GM06990 (cell line): Measurements from ENCODE around the gene KLHDC9.
A peak's percentile ranks its signal among the peaks of the same experiment; 100 is the strongest.

ENCODE experiments used
- DNase-seq: peaks from one replicate; pipeline ENCODE4 v3.0.0-alpha.2; 2011; ENCODE audit not compliant: insufficient read length; ENCODE audit errors: extremely low read depth
- H3K27me3 ChIP-seq: replicated peaks from 2 replicates; pipeline ENCODE4 v1.6.0; 2011; ENCODE audit warnings: low read length; ENCODE audit not compliant: control insufficient read depth, insufficient read depth
- H3K36me3 ChIP-seq: 2 replicates; pipeline ENCODE4 v1.5.1; 2011; ENCODE audit warnings: low read length; ENCODE audit not compliant: control insufficient read depth, insufficient read depth
- H3K4me3 ChIP-seq: replicated peaks from 2 replicates; pipeline ENCODE4 v1.5.1; 2011; ENCODE audit warnings: low read depth, mild to moderate bottlenecking, control low read depth, low read length
- TF ChIP-seq, protein P1 (sequence below): IDR thresholded peaks from 2 replicates; pipeline ENCODE4 v1.5.1; 2011; ENCODE audit warnings: low read length, control low read depth, mild to moderate bottlenecking, inconsistent platforms; ENCODE audit not compliant: insufficient read depth, poor library complexity, severe bottlenecking

Gene KLHDC9

GRCh38 chr1:161122967-161123366 is 24.8 kb downstream of the KLHDC9 start:
- Histone ChIP-seq H3K4me3 (no peak overlapping the region), H3K27me3 (no peaks in the 10 kb centered on the region), H3K36me3 (peaks cover 30% of the 10 kb centered on the region)
- TF ChIP-seq, protein P1, sequence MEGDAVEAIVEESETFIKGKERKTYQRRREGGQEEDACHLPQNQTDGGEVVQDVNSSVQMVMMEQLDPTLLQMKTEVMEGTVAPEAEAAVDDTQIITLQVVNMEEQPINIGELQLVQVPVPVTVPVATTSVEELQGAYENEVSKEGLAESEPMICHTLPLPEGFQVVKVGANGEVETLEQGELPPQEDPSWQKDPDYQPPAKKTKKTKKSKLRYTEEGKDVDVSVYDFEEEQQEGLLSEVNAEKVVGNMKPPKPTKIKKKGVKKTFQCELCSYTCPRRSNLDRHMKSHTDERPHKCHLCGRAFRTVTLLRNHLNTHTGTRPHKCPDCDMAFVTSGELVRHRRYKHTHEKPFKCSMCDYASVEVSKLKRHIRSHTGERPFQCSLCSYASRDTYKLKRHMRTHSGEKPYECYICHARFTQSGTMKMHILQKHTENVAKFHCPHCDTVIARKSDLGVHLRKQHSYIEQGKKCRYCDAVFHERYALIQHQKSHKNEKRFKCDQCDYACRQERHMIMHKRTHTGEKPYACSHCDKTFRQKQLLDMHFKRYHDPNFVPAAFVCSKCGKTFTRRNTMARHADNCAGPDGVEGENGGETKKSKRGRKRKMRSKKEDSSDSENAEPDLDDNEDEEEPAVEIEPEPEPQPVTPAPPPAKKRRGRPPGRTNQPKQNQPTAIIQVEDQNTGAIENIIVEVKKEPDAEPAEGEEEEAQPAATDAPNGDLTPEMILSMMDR: no peak
- no peak for DNase-seq

DNA sequence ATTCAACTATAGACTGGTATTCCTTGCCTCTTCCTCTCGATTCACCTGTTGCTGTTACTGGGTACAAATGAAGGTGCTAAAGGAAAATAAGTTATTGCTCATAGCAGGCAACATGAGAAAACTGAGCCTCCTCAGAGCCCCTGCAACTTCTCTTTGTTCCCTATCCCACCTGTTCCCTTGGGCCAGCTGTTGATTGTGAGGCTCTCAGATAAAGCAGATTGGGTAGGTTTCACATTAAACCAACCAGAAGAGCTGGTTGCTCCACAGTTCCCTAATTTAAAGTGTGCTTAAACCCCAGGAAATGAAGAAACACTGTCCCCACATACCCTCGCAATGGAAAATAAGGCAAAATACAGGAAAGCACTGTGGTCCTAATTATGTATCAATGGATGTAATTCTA is 29.5 kb downstream of the KLHDC9 start:
- TF ChIP-seq, protein P1: no peak
- Histone ChIP-seq H3K36me3 (peaks cover 16% of the 10 kb centered on the region), H3K27me3 (no peaks in the 10 kb centered on the region), H3K4me3 (no peak overlapping the region)
- DNase-seq: no peak

DNA sequence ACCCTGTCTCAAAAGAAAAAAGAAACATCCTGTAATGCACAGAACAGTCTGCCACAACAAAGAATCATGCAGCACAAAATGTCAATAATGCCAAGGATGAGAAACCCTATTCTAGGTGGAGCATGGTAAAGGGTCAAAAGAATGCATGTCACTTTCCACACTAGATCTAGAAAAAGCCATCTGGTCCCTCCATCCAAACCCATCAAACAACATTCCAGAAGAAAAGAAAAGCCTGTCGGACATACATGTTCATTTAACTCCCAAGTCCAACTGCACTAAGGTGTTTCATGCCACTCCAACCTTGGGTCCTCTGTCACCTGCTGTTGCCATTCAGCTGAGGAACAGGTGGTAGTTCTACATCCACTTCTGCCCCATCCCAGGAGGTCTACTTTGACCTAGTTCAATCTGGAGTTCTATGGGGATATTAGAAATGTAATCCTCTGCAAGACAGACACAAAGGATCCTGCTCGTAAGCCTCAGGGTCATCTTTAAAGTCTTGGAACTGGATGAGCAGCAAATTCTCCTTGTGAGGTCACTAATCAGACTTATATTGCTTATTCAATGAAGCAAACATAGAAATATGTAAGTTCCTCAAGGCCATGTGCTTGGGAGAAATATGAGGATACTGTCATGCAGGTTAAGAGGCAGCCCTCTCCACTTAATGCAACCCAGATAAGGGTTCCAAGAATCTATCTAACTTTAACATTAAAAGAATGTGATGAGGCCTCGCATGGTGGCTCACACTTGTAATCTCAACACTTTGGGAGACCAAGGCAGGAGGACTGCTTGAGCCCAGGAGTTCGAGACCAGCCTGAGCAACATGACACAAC is 30.6 kb downstream of the KLHDC9 start:
- Histone ChIP-seq H3K4me3 (no peak overlapping the region), H3K27me3 (no peaks in the 10 kb centered on the region), H3K36me3 (peaks cover 9% of the 10 kb centered on the region)
- TF ChIP-seq, protein P1: no peak
- no peak for DNase-seq

GRCh38 chr1:161130266-161130665 is 32.1 kb downstream of the KLHDC9 start:
- Histone ChIP-seq H3K27me3 (no peaks in the 10 kb centered on the region), H3K4me3 (no peak overlapping the region), H3K36me3 (peaks cover 4% of the 10 kb centered on the region)
- TF ChIP-seq, protein P1: no peak
- DNase-seq: no peak

GRCh38 chr1:161131523-161132409 is 33.6 kb downstream of the KLHDC9 start:
- no peak for DNase-seq
- TF ChIP-seq, protein P1: no peak
- peak overlapping the region; percentile 91 for H3K4me3 ChIP-seq
- H3K36me3 ChIP-seq: peaks cover 2% of the 10 kb centered on the region
- H3K27me3 ChIP-seq: no peaks in the 10 kb centered on the region
